IPS-NIHi7 (cell line): ENCODE data around the gene NCAM2.
"Not testable (repeated sequence)": the region's sequence is repeated elsewhere in the genome, so short reads cannot be mapped to it uniquely, and the experiment has no call there.

ENCODE experiments used
- DNase-seq: peaks from one replicate; pipeline ENCODE4 v3.0.0; 2012; ENCODE audit warnings: mixed read lengths; ENCODE audit errors: extremely low spot score

The NCAM2 gene

GRCh38 chr21:21103692-21104091 lies 105.5 kb downstream of the NCAM2 start:
- DNase-seq, result no peak

DNA sequence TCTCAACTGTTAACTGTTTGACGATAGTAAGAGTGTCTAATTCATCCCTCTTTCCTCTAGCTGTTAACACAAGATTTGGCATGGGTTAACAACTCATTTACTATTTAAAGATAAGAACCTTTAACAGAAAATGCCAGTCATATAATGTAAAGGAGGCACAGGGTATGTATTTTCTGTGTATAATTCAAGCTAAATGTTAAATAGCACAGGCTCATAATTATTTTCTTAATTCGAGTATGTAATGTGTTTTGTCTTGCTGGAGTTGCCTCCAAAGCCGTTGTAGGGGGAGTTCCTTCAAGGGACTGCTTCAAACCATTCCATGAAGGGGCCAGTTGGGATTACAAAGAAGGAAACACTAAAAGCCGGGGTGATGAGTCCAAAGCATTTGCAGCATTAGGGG lies 111.5 kb downstream of the NCAM2 start:
- no peak for DNase-seq

- no peak for DNase-seq
Measured at GRCh38 chr21:21111309-21111920, 113.2 kb downstream of the NCAM2 start.

- DNase-seq, result no peak
Measured at GRCh38 chr21:21114461-21114860, 116.3 kb downstream of the NCAM2 start.

- no peak for DNase-seq
Measured at GRCh38 chr21:21119091-21119490, 120.9 kb downstream of the NCAM2 start.

- no peak for DNase-seq
Measured at GRCh38 chr21:21122680-21123079, 124.5 kb downstream of the NCAM2 start.

- DNase-seq, result no peak
Measured at GRCh38 chr21:21132390-21132789, 134.2 kb downstream of the NCAM2 start.

- no peak for DNase-seq
Measured at GRCh38 chr21:21137986-21138385, 139.8 kb downstream of the NCAM2 start.

GRCh38 chr21:21146587-21147373 lies 148.6 kb downstream of the NCAM2 start:
- DNase-seq, result no peak

DNA sequence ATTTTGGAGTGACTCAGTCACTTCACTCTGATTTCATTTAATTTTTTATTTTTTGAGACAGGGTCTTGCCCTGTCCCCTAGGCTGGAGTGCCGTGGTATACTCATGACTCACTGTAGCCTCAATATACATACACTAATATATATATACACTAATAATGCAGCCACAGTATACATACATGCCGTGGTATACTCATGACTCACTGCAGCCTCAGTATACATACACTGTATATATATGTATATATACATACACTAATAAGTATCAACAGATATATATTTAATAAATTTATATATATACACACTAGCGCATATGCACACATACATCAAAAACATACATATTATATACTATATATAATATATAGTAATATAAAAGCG lies 149.2 kb downstream of the NCAM2 start:
- no peak for DNase-seq

- no peak for DNase-seq
Measured at GRCh38 chr21:21148009-21148408, 149.8 kb downstream of the NCAM2 start.

- DNase-seq, result no peak
Measured at GRCh38 chr21:21148514-21148913, 150.3 kb downstream of the NCAM2 start.

DNA sequence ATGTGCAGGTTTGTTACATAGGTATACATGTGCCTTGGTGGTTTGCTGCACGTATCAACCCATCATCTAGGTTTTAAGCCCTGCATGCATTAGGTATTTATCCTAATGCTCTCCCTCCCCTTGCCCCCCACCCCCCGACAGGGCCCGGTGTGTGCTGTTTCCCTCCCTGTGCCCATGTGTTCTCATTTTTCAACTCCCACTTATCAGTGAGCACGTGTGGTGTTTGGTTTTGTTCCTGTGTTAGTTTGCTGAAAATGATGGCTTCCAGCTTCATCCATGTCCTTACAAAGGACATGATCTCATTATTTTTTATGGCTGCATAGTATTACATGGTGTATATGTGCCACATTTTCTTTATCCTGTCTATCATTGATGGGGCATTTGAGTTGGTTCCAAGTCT lies 151.2 kb downstream of the NCAM2 start:
- DNase-seq, result not testable (repeated sequence)

- DNase-seq, result no peak
Measured at GRCh38 chr21:21151231-21151630, 153.0 kb downstream of the NCAM2 start.

GRCh38 chr21:21156397-21156796 lies 158.2 kb downstream of the NCAM2 start:
- DNase-seq, result no peak

DNA sequence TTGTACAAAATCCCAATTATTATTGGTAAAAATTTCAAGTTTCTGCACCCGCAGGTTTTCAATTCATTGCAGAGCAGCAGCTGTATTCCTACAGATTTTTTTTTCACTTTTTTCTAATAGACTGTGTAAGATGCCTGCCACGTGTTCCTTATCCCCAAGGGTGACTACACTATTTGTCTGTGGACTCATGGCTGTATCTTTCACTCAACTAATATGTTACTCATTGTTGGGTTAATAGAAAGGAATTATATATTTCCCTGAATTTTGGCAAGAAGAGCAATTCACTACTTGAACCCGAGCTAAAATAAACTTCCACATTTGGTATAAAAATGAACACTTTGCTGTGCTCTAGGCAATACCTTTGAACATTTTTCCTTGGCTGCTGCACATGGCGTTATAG lies 158.7 kb downstream of the NCAM2 start:
- DNase-seq, result no peak

- no peak for DNase-seq
Measured at GRCh38 chr21:21158376-21158918, 160.2 kb downstream of the NCAM2 start.

DNA sequence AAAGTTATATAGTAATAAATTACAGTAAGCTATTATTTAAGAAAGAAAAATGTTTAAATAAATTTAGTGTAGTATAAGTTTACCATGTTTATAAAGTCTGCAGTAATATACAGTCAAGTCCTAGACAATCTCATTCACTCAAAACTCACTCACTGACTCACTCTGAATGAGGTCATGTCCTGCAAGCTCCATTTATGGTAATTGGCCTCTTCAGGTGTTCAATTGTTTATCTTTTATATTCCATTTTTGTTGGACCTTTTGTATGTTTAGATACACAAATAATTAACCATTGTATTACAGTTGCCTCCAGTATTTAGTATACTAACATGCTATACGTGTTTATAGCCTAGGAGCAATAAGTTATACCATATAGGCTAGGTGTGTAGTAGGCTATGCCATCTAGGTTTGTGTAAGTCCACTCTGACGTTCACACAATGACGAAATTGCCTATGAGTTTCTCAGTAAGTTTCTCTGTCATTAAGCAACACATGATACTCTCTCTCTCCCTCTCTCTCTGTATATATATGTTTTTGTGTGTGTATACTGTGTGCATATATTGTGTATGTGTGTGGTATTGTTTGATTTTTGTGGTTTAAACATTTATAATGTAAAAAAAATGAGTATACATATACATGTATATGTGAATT lies 161.2 kb downstream of the NCAM2 start:
- DNase-seq, result no peak

GRCh38 chr21:21162786-21163185 lies 164.6 kb downstream of the NCAM2 start:
- DNase-seq, result no peak

DNA sequence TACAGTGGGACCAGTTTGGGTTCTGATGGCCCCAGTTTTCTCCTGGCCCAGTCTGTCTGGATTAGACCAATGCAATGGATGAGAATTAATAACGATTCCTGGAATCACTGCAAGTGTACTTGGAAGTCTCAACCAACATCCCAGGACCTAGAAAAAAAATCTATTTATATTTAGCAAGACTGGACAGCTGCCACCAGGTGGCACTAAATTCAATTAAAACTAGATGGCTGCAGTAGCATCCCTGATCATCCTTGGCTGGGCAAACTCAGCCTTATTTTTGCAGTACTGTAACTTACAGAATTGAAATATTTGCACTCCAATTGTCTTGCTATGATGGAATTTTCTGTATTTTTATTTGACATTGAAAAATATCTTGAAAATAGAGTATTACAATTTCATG lies 165.7 kb downstream of the NCAM2 start:
- DNase-seq, result peak; percentile 58

DNA sequence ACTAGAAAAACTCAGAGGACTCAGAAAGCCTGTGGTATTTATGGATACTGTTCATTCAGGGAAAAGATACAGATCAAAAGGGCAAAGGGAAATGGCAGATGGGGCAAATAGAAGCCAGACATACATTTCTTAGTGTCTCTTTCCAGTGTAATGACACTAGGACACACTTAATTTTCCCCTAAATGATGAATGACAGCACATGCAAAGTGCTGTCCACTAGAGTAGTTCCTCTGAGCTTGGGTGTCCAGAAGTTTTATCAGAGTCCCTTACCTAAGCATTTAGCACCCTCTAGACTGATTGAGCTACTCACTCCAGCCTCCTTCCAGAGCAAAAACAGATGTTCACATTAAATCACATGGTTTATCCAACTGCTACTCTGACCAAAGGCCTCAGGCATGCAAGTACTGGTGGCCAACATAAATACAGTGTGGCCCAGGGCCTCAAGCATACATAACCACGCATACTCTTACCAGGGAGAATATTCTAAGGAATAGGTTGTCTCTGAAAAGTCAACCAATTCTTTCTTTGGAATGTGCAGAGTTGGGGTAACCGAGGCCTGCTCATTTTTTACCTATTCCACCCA lies 166.9 kb downstream of the NCAM2 start:
- no peak for DNase-seq

- DNase-seq, result no peak
Measured at GRCh38 chr21:21174676-21175075, 176.5 kb downstream of the NCAM2 start.
